ENCODE results near the gene RNF115.

DNA sequence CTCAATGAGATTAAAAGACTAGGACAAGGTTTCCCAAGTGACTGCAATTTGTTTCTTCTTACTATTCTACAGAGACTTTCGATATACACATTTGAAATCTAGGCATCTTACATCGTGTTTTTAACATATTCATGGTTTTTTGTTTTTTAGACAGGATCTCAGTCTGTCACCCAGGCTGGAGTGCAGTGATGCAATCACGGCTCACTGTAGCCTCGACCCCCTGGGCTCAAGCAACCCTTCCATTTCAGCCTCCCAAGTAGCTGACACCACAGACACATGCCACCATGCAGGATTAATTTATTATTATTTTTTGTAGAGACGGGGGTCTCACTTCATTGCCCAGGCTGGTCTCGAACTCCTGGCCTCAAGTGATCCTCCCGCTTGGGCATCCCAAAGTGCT lies 118.3 kb downstream of the RNF115 start:
- TF ChIP-seq, protein P1, sequence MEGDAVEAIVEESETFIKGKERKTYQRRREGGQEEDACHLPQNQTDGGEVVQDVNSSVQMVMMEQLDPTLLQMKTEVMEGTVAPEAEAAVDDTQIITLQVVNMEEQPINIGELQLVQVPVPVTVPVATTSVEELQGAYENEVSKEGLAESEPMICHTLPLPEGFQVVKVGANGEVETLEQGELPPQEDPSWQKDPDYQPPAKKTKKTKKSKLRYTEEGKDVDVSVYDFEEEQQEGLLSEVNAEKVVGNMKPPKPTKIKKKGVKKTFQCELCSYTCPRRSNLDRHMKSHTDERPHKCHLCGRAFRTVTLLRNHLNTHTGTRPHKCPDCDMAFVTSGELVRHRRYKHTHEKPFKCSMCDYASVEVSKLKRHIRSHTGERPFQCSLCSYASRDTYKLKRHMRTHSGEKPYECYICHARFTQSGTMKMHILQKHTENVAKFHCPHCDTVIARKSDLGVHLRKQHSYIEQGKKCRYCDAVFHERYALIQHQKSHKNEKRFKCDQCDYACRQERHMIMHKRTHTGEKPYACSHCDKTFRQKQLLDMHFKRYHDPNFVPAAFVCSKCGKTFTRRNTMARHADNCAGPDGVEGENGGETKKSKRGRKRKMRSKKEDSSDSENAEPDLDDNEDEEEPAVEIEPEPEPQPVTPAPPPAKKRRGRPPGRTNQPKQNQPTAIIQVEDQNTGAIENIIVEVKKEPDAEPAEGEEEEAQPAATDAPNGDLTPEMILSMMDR (IDR thresholded peaks at IDR 0.05): no peak
- TF ChIP-seq POLR2A (IDR thresholded peaks at IDR 0.05): no peak

Data from body of pancreas (tissue), 4 donors.